Measurements from ENCODE around the gene ZBTB38. TPM values are rescaled to one million over a fixed set of nuclear protein-coding genes. Genes with fewer than 3 reads are reported as not detected.

Gene ZBTB38
- total and polyA plus RNA-seq, 2 experiments from 2014 or later = 8.7 to 11.5 TPM

DNA sequence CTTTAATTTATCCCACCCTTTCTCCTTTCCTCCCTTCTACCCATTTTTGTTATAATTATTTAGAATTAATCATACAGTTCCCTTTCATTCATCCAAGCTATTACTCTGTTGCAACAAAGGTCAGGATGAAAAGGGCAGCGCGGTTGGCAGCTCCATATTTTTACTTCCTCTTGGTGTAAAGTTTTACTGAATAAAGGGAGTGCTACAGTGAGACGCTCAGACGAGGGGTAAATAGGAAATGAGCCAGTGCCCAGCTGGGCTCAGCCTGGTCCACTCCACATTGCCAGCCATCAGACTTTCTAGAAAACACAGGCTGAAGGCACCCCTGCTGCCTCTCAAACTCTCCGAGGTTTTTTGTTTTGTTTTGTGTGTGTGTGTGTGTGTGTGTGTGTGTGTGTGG is 21.9 kb upstream of the ZBTB38 start (continued):
- TF ChIP-seq, protein P1, sequence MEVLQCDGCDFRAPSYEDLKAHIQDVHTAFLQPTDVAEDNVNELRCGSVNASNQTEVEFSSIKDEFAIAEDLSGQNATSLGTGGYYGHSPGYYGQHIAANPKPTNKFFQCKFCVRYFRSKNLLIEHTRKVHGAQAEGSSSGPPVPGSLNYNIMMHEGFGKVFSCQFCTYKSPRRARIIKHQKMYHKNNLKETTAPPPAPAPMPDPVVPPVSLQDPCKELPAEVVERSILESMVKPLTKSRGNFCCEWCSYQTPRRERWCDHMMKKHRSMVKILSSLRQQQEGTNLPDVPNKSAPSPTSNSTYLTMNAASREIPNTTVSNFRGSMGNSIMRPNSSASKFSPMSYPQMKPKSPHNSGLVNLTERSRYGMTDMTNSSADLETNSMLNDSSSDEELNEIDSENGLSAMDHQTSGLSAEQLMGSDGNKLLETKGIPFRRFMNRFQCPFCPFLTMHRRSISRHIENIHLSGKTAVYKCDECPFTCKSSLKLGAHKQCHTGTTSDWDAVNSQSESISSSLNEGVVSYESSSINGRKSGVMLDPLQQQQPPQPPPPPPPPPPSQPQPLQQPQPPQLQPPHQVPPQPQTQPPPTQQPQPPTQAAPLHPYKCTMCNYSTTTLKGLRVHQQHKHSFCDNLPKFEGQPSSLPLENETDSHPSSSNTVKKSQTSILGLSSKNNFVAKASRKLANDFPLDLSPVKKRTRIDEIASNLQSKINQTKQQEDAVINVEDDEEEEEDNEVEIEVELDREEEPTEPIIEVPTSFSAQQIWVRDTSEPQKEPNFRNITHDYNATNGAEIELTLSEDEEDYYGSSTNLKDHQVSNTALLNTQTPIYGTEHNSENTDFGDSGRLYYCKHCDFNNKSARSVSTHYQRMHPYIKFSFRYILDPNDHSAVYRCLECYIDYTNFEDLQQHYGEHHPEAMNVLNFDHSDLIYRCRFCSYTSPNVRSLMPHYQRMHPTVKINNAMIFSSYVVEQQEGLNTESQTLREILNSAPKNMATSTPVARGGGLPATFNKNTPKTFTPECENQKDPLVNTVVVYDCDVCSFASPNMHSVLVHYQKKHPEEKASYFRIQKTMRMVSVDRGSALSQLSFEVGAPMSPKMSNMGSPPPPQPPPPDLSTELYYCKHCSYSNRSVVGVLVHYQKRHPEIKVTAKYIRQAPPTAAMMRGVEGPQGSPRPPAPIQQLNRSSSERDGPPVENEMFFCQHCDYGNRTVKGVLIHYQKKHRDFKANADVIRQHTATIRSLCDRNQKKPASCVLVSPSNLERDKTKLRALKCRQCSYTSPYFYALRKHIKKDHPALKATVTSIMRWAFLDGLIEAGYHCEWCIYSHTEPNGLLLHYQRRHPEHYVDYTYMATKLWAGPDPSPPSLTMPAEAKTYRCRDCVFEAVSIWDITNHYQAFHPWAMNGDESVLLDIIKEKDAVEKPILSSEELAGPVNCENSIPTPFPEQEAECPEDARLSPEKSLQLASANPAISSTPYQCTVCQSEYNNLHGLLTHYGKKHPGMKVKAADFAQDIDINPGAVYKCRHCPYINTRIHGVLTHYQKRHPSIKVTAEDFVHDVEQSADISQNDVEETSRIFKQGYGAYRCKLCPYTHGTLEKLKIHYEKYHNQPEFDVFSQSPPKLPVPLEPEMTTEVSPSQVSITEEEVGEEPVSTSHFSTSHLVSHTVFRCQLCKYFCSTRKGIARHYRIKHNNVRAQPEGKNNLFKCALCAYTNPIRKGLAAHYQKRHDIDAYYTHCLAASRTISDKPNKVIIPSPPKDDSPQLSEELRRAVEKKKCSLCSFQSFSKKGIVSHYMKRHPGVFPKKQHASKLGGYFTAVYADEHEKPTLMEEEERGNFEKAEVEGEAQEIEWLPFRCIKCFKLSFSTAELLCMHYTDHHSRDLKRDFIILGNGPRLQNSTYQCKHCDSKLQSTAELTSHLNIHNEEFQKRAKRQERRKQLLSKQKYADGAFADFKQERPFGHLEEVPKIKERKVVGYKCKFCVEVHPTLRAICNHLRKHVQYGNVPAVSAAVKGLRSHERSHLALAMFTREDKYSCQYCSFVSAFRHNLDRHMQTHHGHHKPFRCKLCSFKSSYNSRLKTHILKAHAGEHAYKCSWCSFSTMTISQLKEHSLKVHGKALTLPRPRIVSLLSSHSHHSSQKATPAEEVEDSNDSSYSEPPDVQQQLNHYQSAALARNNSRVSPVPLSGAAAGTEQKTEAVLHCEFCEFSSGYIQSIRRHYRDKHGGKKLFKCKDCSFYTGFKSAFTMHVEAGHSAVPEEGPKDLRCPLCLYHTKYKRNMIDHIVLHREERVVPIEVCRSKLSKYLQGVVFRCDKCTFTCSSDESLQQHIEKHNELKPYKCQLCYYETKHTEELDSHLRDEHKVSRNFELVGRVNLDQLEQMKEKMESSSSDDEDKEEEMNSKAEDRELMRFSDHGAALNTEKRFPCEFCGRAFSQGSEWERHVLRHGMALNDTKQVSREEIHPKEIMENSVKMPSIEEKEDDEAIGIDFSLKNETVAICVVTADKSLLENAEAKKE (CRISPR knock-in tag; IDR thresholded peaks at IDR 0.05) = no peak
- TF ChIP-seq ZNF331 (CRISPR knock-in tag; IDR thresholded peaks at IDR 0.05; ENCODE audit: low read depth) = no peak

GRCh38 chr3:141346839-141347238 is 21.5 kb upstream of the ZBTB38 start:
- Histone ChIP-seq H3K27ac (ENCODE audit: low read depth) (no peak overlapping the region), H4K20me1 (replicated peaks; ENCODE audit: insufficient read depth) (no peaks in the 10 kb centered on the region), H3K9me2 (ENCODE audit: insufficient read depth) (peaks cover 3% of the 10 kb centered on the region; the same call in 1 of the 2 replicates), H3K4me1 (ENCODE audit: insufficient read depth) (peaks cover 13% of the 10 kb centered on the region), H2AFZ (no peak overlapping the region), H3K4me3 (no peak overlapping the region), H3K4me2 (no peak overlapping the region), H3F3A (replicated peaks; ENCODE audit: low read depth) (no peaks in the 10 kb centered on the region), H3K36me3 (ENCODE audit: insufficient read depth) (no peaks in the 10 kb centered on the region), H3K27me3 (ENCODE audit: insufficient read depth) (no peaks in the 10 kb centered on the region), H3K79me2 (replicated peaks; ENCODE audit: insufficient read depth) (no peaks in the 10 kb centered on the region)
- Mint-ChIP-seq H3K27ac (no peak overlapping the region), H3K27me3 (ENCODE audit: insufficient read depth, low read depth, poor library complexity) (peaks cover 12% of the 10 kb centered on the region), H3K9me3 (no peaks in the 10 kb centered on the region; the same call in 2 of the 3 replicates), H3K36me3 (ENCODE audit: low read depth) (no peaks in the 10 kb centered on the region), H3K4me3 (no peak overlapping the region), H3K4me1 (peaks cover 18% of the 10 kb centered on the region; the same call in 2 of the 3 replicates)
- DNase-seq (ENCODE audit: low spot score) (no peak), ATAC-seq (no peak)
- no peak for TF ChIP-seq NANOG (IDR thresholded peaks at IDR 0.05; ENCODE audit: borderline replicate concordance)
- TF ChIP-seq EZH2 (IDR thresholded peaks at IDR 0.05; ENCODE audit: low read depth, unreplicated experiment) = no peak
- TF ChIP-seq ZNF331 (CRISPR knock-in tag; IDR thresholded peaks at IDR 0.05; ENCODE audit: low read depth) = no peak
- TF ChIP-seq, protein P1 (CRISPR knock-in tag; IDR thresholded peaks at IDR 0.05) = no peak
- no peak for TF ChIP-seq CTCF (conservative IDR thresholded peaks at IDR 0.05; ENCODE audit: low read depth in 2 of 2)
- TF ChIP-seq, protein P2, sequence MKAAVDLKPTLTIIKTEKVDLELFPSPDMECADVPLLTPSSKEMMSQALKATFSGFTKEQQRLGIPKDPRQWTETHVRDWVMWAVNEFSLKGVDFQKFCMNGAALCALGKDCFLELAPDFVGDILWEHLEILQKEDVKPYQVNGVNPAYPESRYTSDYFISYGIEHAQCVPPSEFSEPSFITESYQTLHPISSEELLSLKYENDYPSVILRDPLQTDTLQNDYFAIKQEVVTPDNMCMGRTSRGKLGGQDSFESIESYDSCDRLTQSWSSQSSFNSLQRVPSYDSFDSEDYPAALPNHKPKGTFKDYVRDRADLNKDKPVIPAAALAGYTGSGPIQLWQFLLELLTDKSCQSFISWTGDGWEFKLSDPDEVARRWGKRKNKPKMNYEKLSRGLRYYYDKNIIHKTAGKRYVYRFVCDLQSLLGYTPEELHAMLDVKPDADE (IDR thresholded peaks at IDR 0.05) = no peak

Data from GM23338 (cell line).